ENCODE measurements around the gene ZFYVE27. TPM values are rescaled to one million over a fixed set of nuclear protein-coding genes. Genes with fewer than 3 reads are reported as not detected.

Gene ZFYVE27
- total RNA-seq, 1 donor from 2014 or later, result 19.8 TPM

DNA sequence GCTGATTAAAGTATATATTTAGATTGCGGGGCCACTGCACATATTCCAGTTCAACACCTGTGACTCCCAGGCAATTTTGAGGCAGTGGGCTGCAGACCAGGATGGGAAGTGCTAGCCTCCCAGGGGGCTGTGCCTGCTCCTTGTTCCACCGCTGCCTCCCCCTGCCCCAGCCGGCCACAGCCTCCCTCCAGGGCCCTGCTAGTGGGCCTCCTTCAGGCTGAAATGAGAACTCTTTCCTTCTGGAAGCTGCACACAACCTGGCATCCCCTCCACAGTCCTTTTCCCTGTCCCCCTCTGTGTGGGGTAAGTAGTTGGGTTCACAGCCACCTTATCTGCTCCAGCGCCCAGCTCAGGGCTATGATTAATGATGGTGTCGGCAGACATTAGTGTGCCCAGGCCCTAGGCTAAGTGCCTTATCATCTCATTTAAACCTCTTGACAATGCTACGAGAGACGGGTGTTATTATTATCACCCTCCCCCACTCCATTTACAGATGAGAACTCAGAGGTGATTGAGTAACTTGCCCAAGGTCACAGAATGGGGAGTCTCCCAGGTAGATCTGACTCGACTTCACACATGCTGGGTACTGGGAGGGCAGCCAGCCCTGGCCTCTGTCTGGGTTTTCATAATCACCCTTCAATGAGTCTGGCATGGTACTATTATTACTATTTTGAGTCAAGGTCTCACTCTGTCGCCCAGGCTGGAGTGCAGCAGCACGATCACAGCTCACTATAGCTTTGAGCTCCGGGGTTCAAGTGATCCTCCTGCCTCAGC lies 45.7 kb downstream of the ZFYVE27 start:
- DNase-seq (ENCODE audit: low spot score), result no peak
- intact Hi-C loops (cut with DNase I), result no loop called here

DNA sequence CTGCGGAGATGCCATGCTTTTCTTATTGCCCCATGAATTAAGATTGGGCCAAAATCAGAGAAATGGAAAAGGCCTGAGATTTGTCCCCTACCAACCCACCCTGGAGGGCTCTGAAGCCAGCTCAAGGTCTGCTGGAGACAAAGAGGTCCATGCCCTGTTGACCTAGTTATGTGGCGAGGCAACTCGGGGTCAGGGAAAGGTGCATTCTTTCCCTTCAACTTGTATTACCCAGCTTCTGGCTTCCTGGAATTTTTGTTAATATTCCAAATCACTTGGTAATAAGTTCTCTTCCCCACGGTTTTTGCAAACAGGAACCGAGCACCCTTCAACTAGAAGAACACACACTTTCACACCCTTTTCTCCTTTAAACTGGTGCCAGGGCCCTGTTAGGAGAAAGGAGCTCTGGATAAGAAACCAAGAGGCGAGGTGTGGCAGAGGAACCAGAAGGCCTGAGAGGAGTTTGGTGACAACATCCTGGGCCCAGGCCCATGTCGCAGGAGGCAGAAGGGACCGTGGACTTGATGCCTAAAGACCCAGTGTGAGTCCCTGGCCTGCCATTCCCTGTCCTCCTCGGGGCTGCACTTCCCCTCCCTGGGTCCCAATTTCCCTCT lies 47.4 kb downstream of the ZFYVE27 start:
- no peak for DNase-seq (ENCODE audit: low spot score)
- intact Hi-C loops (cut with DNase I), result no loop called here

DNA sequence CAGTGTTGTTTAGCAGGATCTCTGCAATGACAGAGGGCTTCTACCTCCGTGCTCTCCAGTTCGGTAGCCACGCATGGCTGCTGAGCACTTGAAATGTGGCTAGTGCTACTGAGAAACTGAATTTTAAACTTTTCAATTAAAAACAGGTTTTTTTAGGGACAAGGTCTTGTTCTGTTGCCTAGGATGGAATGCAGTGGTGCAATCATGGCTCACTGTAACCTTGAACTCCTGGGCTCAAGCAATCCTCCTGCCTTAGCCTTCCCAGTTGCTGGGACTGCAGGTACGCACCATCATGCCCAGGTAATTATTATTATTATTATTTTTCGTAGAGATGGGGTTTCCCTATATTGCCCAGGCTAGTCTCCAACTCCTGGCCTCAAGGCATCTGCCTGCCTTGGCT lies 48.3 kb downstream of the ZFYVE27 start:
- DNase-seq (ENCODE audit: low spot score), result no peak
- intact Hi-C loops (cut with DNase I), result no loop called here

DNA sequence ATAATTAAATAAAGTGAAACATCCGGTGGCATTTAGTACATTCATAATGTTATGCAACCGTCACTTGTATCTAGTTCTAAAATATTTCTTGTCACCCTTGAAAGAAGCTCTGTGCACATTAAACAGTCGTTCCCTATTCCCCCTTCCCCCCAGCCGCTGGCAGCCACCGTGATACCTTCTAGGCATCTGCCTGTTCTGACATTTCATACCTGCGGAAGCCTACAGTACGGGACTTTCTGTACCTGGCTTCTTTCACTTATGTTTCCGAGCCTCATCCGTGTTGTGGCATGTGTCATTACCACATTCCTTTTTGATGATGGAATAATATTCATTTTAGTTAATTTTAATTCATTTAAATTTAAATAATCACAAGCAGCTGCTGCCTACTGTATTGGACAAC lies 48.8 kb downstream of the ZFYVE27 start:
- DNase-seq (ENCODE audit: low spot score), result no peak
- intact Hi-C loops (cut with DNase I), result no loop called here

GRCh38 chr10:97788552-97789442 lies 51.9 kb downstream of the ZFYVE27 start:
- intact Hi-C loops (cut with DNase I), result no loop called here
- no peak for DNase-seq (ENCODE audit: low spot score)

- intact Hi-C loops (cut with DNase I), result no loop called here
- DNase-seq (ENCODE audit: low spot score), result no peak
Measured at GRCh38 chr10:97789770-97790397, 53.0 kb downstream of the ZFYVE27 start.

DNA sequence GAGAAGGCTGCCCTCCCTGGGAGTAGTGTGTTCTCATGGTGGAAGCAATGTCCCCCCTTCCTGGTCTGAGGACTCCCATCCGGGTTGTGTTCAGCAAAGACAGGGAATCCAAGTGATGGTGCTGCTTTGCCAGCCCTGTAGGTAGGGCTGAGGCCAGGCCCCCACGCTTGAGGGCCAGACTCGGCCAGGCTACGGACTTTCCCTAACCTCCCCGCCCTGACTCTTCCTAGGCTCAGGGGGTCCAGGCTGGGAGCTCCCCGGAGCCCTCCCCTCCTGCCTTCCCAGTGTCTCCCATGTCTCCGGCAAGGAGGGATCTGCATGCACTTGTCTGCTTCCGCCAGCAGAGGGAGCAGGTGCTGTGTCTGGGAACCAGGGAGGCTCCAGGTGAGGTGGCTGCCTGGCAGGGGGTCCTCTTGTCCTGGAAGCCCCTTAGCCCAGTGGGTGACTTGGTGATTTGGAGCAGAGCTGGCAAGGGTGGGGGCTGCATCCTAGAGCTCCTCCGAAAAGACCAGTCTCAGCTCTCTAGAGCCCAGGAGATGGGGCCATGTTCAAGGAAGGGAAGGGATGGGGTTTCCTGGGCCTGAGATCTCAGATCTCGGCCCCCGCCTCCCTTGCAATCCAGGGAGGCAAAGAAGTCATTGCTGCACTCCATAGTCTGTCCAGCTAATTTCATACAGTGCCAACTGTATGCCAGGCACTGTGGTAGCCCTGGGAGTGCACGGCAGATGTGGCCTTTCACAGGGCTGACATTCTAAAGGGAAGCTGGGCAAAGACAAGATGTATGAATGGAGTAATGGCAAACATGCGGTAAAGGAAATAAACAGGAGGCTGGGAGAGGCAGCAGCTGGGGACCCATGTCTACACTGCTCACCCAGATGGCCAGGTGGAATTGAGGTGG lies 55.1 kb downstream of the ZFYVE27 start:
- no peak for DNase-seq (ENCODE audit: low spot score)
- intact Hi-C loops (cut with DNase I), result loop anchor here (1.0 kb wide), 1 partner anchor 77 kb away; no protein-coding TSS in a partner anchor

DNA sequence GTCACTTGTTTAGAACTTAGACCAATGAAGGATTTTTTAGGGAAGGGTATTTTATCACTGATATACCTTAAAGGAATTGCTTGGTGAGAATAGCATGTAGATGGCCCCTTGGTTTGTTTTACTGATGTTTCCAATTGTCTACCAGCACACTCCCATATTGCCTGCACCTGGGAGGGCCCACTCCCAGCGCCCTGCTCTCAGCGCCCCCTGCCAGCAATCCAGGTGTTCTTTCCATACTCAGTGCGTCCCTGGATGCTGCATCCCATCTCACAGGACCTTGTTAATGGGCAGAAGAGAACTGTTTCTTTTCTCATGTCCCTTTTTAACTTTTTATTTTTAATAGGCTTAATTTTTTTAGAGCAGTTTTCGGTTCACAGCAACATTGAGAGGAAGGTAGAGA lies 59.0 kb downstream of the ZFYVE27 start:
- intact Hi-C loops (cut with DNase I), result no loop called here
- no peak for DNase-seq (ENCODE audit: low spot score)

GRCh38 chr10:97796651-97797050 lies 59.7 kb downstream of the ZFYVE27 start:
- DNase-seq (ENCODE audit: low spot score), result no peak
- intact Hi-C loops (cut with DNase I), result no loop called here

DNA sequence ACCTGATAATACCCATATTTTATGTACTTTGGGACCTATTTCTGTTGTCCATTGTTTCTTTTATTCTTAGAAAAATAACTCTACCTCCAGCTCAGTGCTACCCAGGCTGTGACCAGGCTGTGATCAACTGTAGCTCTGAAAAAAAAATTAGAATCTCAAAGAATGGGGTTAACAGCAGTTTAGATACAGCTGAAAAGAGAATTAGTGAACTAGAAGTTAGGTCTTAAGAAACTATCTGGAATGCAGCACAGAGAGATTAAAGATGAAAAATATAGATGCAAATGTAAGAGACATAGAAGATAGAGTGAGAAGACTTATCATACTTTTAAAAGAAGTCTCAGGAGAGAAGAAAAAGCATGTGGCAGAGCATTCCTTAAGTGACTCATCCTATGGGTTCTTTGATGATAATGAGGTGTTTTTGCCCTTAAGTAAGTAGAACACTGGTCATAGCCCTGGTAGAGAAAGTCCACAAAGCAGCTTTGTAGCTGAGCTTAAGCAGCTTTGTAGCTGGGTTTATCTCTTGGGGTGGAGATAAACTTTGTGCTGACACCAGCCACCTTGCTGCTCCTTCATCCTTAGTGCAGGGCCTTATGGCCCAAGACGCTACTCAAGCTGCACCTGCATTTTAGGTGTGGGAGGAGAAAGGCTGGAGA lies 62.2 kb downstream of the ZFYVE27 start:
- DNase-seq (ENCODE audit: low spot score), result no peak
- intact Hi-C loops (cut with DNase I), result no loop called here

- no peak for DNase-seq (ENCODE audit: low spot score)
- intact Hi-C loops (cut with DNase I), result no loop called here
Measured at GRCh38 chr10:97800474-97800873, 63.5 kb downstream of the ZFYVE27 start.

GRCh38 chr10:97801422-97801821 lies 64.5 kb downstream of the ZFYVE27 start:
- intact Hi-C loops (cut with DNase I), result no loop called here
- DNase-seq (ENCODE audit: low spot score), result no peak

GRCh38 chr10:97805096-97805884 lies 68.4 kb downstream of the ZFYVE27 start:
- intact Hi-C loops (cut with DNase I), result no loop called here
- no peak for DNase-seq (ENCODE audit: low spot score)

- no peak for DNase-seq (ENCODE audit: low spot score)
- intact Hi-C loops (cut with DNase I), result no loop called here
Measured at GRCh38 chr10:97805949-97806348, 69.0 kb downstream of the ZFYVE27 start.

GRCh38 chr10:97810446-97810845 lies 73.5 kb downstream of the ZFYVE27 start:
- intact Hi-C loops (cut with DNase I), result no loop called here
- no peak for DNase-seq (ENCODE audit: low spot score)

Data from cardiac septum (tissue), 1 donor.